T-helper 9 cell (primary cell): Measurements from ENCODE around the gene AKR7A3.
"Not testable (repeated sequence)": the region's sequence is repeated elsewhere in the genome, so short reads cannot be mapped to it uniquely, and the experiment has no call there.

Experiments
- DNase-seq: peaks from one replicate; pipeline ENCODE4 v3.0.0-alpha.2; 2020

AKR7A3 gene

GRCh38 chr1:19287436-19288185 lies 959 bp downstream of the AKR7A3 start:
- DNase-seq, result no peak

GRCh38 chr1:19285807-19286206 lies 2.8 kb downstream of the AKR7A3 start:
- DNase-seq, result not testable (repeated sequence)

GRCh38 chr1:19285366-19285765 lies 3.2 kb downstream of the AKR7A3 start:
- DNase-seq, result not testable (repeated sequence)

DNA sequence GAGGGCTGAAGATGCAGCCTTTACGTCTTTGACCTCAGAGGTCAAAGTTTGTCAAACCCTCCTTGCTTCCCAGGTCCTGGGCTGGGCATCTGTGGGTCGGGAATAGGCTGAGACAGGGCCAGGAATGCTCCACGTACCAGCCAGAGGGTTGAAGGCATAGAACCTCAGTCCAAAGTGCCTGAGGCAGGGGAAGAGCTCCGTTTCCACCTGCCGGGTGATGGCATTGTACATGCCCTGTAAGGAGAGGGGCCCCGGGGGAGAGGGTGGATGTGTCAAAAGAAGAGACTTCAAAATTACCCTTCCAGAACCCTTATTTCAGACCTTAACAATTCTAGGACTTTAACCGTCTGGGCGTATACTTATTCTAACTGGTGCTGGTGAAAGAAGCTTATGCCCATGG lies 3.7 kb downstream of the AKR7A3 start:
- no peak for DNase-seq

DNA sequence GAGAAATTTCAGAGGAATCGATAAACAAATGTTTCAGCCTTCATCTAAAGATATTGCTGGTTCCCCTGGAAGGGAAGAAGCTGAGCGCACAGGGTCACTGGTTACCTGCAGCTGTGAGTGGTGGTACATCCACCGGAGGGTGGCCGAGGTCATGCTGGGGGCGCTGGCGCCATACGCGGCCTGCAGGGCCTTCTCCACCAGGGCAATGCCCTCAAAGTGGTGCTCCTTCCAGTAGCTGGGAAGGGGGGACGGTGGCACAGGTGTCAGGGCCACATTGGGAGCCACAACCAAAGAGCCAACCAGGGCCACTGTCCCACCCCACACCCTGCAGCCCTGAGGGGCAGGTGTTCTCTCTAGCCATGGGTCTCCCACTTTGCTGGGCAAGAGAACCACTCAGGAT lies 4.7 kb downstream of the AKR7A3 start:
- no peak for DNase-seq

DNA sequence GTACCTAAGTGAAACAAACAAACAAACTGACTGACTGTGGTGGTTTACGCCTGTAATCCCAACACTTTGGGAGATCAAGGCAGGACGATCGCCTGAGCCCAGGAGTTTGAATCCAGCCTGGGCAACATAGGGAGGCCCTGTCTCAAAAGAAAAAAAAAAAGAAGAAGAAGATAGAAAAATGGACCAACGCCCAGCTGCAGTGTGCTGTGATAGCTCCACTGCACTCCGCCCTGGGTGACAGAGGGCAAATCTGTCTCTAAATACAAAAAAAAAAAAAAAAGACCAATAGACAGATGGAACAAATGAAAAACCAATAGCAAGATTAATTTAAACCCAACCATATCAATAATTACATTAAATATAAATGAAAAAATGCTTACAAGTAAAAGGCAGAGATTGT lies 13.9 kb downstream of the AKR7A3 start:
- DNase-seq, result no peak

DNA sequence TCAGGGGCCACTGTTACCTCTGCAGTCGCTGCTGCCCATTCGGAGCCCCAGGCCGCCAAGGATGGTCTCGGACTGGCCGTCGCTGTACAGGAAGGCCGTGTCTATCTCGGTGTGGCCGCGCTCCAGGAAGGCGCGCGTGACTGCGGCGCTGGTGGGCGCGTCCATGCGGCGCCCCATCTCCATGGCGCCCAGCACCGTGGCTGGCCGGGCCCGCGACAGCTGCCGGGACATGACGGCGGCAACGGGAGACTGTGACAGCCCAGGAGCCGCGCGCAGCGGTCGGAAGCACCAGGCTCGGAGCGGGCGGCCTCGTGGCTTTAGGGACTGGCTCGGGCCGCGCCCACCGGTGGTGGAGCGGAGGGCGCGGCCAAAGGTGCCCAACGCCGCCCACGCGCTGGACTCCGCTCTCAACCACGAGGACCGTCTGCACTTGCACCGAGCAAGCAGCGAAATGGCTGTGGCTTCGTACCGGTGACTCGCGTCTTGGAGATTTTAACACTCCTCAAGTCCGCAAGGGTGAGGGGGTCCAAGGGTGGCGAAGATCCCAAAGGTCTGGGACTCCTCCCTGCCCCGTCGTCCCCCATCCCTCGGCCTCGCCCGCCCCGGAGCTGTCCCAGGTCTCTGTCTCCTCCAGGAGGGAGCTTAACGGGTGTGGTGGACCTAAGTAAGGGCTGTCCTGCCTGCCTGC lies 14.6 kb downstream of the AKR7A3 start:
- not testable (repeated sequence) for DNase-seq

DNA sequence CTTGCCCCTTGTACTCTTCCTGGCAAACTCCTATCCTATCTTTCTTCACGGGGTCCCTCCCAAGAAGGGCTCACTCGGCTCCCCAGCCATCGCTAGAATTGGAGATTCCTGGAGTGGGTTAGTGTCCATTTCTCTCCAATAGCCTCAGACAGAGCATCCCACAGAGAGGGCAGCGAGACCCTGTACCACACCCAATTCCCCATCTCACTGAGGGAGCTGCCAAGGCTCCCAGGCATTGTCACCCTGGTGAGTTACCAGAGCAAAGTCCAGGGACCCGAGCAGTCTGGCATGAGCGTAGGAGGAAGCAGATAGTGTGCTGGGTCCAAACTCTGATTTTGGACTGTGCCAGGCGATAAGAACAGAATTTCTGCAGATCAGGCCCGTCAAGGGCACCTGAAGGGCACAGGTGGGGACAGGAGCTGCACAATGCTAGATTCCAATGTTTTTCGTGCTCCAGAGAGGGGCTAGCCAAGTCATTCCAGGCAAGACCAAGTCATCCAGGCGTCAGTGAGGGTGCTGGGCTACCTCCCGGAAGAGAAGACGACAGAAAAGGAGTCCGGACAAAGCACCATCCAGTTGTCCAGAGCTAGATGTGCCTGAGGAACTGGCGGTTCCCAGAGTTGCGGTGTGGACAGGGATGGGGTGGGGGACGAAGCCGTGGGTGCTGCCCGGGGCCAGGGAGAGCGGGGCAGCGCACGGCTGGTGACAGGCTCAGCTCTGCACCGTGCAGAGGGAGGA lies 15.3 kb downstream of the AKR7A3 start:
- no peak for DNase-seq

GRCh38 chr1:19272064-19272463 lies 16.5 kb downstream of the AKR7A3 start:
- DNase-seq, result no peak

DNA sequence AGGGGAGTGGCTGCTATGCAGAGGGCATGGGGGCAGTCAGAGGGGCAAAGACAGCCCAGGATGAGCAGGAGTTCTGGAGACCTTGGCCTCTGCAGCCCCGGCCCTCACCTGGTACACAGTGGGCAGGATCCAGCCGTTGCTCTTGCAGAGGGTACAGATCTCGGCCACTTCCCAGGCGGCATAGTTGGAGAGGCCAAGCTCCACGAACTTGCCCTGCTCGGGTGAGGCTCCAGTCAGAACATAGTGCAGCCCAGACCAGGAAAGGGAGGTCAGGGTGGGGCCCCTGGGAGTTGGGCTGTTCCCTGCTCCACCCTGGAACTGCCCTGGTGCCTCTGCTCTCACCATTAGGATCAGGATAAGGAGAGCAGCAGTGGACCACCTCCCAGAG lies 18.2 kb downstream of the AKR7A3 start:
- not testable (repeated sequence) for DNase-seq

GRCh38 chr1:19269427-19270342 lies 18.9 kb downstream of the AKR7A3 start:
- DNase-seq, result not testable (repeated sequence)

DNA sequence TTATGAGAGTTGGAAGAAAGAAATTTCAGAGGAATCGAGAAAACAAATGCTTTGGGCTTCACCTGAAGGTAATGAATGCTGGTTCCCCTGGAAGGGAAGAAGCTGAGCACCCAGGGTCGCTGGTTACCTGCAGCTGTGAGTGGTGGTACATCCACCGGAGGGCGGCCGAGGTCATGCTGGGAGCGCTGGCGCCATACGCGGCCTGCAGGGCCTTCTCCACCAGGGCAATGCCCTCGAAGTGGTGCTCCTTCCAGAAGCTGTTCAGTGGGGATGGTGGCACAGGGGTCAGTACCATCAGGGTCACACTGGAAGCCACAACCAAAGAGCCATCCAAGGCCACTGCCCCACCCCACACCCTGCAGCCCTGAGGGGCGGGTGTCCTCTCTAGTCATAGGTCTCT lies 20.1 kb downstream of the AKR7A3 start:
- no peak for DNase-seq

DNA sequence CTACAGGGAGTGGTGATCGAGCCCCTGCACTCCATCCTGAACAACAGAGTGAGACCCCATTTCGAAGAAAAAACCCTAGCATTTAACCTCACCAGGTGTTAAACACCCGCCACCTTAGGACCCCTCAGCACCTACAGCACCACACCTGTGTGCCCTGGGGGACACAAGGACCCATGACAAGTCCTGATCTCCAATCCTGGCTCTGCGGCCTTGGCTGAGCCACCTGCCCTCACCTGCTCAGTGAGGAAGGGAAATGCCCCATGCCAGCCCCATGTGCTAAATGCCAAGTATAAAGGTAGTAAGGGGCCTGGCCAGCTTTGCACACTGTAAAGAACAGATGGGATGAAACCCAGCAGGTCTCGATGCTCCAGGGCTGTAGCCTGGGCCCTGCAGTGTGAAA lies 25.8 kb downstream of the AKR7A3 start:
- DNase-seq, result no peak

DNA sequence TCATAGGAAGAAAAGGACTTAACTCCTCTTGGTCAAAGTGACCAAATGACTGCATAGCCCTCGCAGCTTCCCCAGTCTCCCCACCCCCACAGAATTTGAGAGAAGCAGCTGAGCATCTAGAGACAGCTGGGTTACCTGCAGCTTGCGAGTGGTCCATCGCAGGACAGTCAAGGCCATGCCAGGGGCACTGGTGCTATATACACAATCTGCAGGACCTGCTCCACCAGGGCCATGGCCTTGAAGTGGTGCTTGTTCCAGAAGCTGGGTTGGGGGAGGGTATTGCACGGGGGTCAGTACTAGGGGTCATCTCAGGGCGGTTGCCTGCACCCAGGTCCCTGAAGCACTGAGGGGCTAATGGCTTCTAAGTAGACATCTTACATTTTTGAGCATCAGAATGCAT lies 26.5 kb downstream of the AKR7A3 start:
- DNase-seq, result no peak

- DNase-seq, result no peak
Observed at GRCh38 chr1:19260211-19261138, 28.1 kb downstream of the AKR7A3 start.

- no peak for DNase-seq
Observed at GRCh38 chr1:19258353-19258752, 30.2 kb downstream of the AKR7A3 start.

- DNase-seq, result no peak
Observed at GRCh38 chr1:19257178-19257914, 31.2 kb downstream of the AKR7A3 start.

GRCh38 chr1:19256301-19256700 lies 32.3 kb downstream of the AKR7A3 start:
- DNase-seq, result not testable (repeated sequence)

GRCh38 chr1:19255288-19255687 lies 33.3 kb downstream of the AKR7A3 start:
- DNase-seq, result no peak

GRCh38 chr1:19254416-19254815 lies 34.2 kb downstream of the AKR7A3 start:
- no peak for DNase-seq
